PC-9 (cell line): ENCODE measurements around the gene DPH5. TPM values are rescaled to one million over a fixed set of nuclear protein-coding genes. Genes with fewer than 3 reads are reported as not detected.

Experiments
- BruUV-seq: library from RNA; stranded (reverse); fragments of 400-500 nt; replicated peaks from 2 replicates; lab custom pipeline; 2021; lab: Mats Ljungman, UMichigan
- CTCF ChIA-PET: fragments of 300-600 bp; sonication (Branson Sonifier 250); formaldehyde crosslinking; loops from one replicate; lab custom pipeline; 2022; ENCODE audit warnings: antibody characterized with exemption; lab: Charles Lee
- POLR2A ChIA-PET: fragments of 300-600 bp; sonication (Branson Sonifier 250); formaldehyde crosslinking; loops from one replicate; lab custom pipeline; 2022; ENCODE audit warnings: antibody characterized with exemption; ENCODE audit not compliant: unreplicated experiment; lab: Charles Lee
- DNase-seq, 2 experiments: peaks; one replicate each; pipeline versions ENCODE4 v3.0.0 to v3.0.0-alpha.2; 2015 to 2022; ENCODE audit warnings: mixed read lengths in 1 of 2
- H2AFZ ChIP-seq: fragments of 200-600 bp; sonication (generic); 2 replicates; pipeline ENCODE4 v1.8.1; 2017; ENCODE audit warnings: antibody characterized with exemption
- H3F3A ChIP-seq: fragments of 200-600 bp; sonication (generic); 2 replicates; pipeline ENCODE4 v1.8.1; 2017; ENCODE audit warnings: antibody characterized with exemption, mild to moderate bottlenecking, low read depth; ENCODE audit not compliant: insufficient read depth
- H3K27ac ChIP-seq: fragments of 200-600 bp; sonication (generic); 2 replicates; pipeline ENCODE4 v1.6.1; 2016; ENCODE audit warnings: mixed run types
- H3K27me3 ChIP-seq: fragments of 200-600 bp; sonication (generic); 2 replicates; pipeline ENCODE4 v1.6.1; 2016; ENCODE audit warnings: low read depth, mixed run types; ENCODE audit not compliant: insufficient read depth
- H3K36me3 ChIP-seq: fragments of 200-600 bp; sonication (generic); 2 replicates; pipeline ENCODE4 v1.6.1; 2016; ENCODE audit warnings: low read depth, mixed run types
- H3K4me1 ChIP-seq: fragments of 200-600 bp; sonication (generic); replicated peaks from 2 replicates; pipeline ENCODE4 v1.6.1; 2016; ENCODE audit warnings: mixed run types; ENCODE audit not compliant: insufficient read depth
- H3K4me2 ChIP-seq: fragments of 200-600 bp; sonication (generic); 2 replicates; pipeline ENCODE4 v1.6.1; 2017; ENCODE audit warnings: mixed run types
- H3K4me3 ChIP-seq: fragments of 200-600 bp; sonication (generic); 2 replicates; pipeline ENCODE4 v1.6.1; 2016; ENCODE audit warnings: mixed run types
- H3K79me2 ChIP-seq: fragments of 200-600 bp; sonication (generic); 2 replicates; pipeline ENCODE4 v1.6.1; 2017; ENCODE audit warnings: low read depth, mixed run types
- H3K9me2 ChIP-seq: fragments of 200-600 bp; sonication (generic); 2 replicates; pipeline ENCODE4 v1.8.1; 2017; ENCODE audit warnings: mild to moderate bottlenecking; ENCODE audit not compliant: insufficient read depth
- H3K9me3 ChIP-seq: fragments of 200-600 bp; sonication (generic); 2 replicates; pipeline ENCODE4 v1.8.1; 2016; ENCODE audit warnings: low read depth; ENCODE audit not compliant: insufficient read depth
- H4K20me1 ChIP-seq: fragments of 200-600 bp; sonication (generic); 2 replicates; pipeline ENCODE4 v1.8.1; 2017; ENCODE audit not compliant: insufficient read depth
- CTCF ChIP-seq: fragments of 200-600 bp; sonication (generic); conservative IDR thresholded peaks from 2 replicates; pipeline ENCODE4 v1.6.1; 2017; ENCODE audit warnings: mixed run types, antibody characterized with exemption, mild to moderate bottlenecking, moderate library complexity
- EZH2 ChIP-seq: fragments of 200-600 bp; sonication (generic); IDR thresholded peaks from 2 replicates; pipeline ENCODE4 v1.8.0; 2017; ENCODE audit warnings: antibody characterized with exemption, low read depth
- intact Hi-C: fragments of 100-400 bp; cut with micrococcal nuclease; formaldehyde crosslinking; loops from one replicate; pipeline ENCODE4 v1.10.0; 2022; ENCODE audit not compliant: unreplicated experiment
- total RNA-seq: library from RNA; stranded (reverse); gene quantifications from 2 replicates; pipeline ENCODE4 v1.2.3, GENCODE V29; 2021

The DPH5 gene
- total RNA-seq, 1 experiment from 2014 or later: 39.4 TPM

GRCh38 chr1:101059945-101060542 lies 34.5 kb upstream of the DPH5 start:
- Histone ChIP-seq H3K9me3 (no peaks in the 10 kb centered on the region), H3K9me2 (0 out of 2 replicates have a peak, but pooled peaks cover 1% of the 10 kb centered on the region), H3K4me1 (no peaks in the 10 kb centered on the region), H3K27ac (no peak overlapping the region), H2AFZ (no peak overlapping the region), H3K79me2 (no peaks in the 10 kb centered on the region), H3K4me2 (no peak overlapping the region), H3F3A (no peaks in the 10 kb centered on the region), H3K27me3 (no peaks in the 10 kb centered on the region), H4K20me1 (no peaks in the 10 kb centered on the region), H3K36me3 (no peaks in the 10 kb centered on the region), H3K4me3 (no peak overlapping the region)
- ChIA-PET POLR2A (no interaction called here), CTCF (no interaction called here)
- no TSS peak for BruUV-seq
- no peak for DNase-seq
- intact Hi-C loops: no loop called here
- TF ChIP-seq CTCF: no peak
- no peak for TF ChIP-seq EZH2

- H3K4me3 ChIP-seq: no peak overlapping the region
- TF ChIP-seq CTCF: no peak
- no peak for TF ChIP-seq EZH2
- no peaks in the 10 kb centered on the region for H3F3A ChIP-seq
- no peaks in the 10 kb centered on the region for H4K20me1 ChIP-seq
- DNase-seq: no peak
- H3K36me3 ChIP-seq: no peaks in the 10 kb centered on the region
- ChIA-PET POLR2A (no interaction called here), CTCF (no interaction called here)
- no peak overlapping the region for H3K27ac ChIP-seq
- no peak overlapping the region for H2AFZ ChIP-seq
- H3K9me3 ChIP-seq: no peaks in the 10 kb centered on the region
- no peak overlapping the region for H3K4me2 ChIP-seq
- 0 out of 2 replicates have a peak, but pooled peaks cover 4% of the 10 kb centered on the region for H3K9me2 ChIP-seq
- H3K4me1 ChIP-seq: no peaks in the 10 kb centered on the region
- H3K79me2 ChIP-seq: no peaks in the 10 kb centered on the region
- no TSS peak for BruUV-seq
- intact Hi-C loops: no loop called here
- no peaks in the 10 kb centered on the region for H3K27me3 ChIP-seq
These were observed 30.0 kb upstream of the DPH5 start for GRCh38 chr1:101055623-101056022.

GRCh38 chr1:101051688-101052638 lies 26.4 kb upstream of the DPH5 start:
- POLR2A ChIA-PET: interaction anchor here (0.7 kb wide), 1 partner anchor 786 kb away, joined by 5 read pairs; the partner anchor contains the start of gene RTCA
- Histone ChIP-seq H3K27me3 (no peaks in the 10 kb centered on the region), H3K9me2 (0 out of 2 replicates have a peak, but pooled peaks cover 4% of the 10 kb centered on the region), H3K36me3 (no peaks in the 10 kb centered on the region), H3K27ac (no peak overlapping the region), H3K4me2 (no peak overlapping the region), H4K20me1 (no peaks in the 10 kb centered on the region), H3K9me3 (no peaks in the 10 kb centered on the region), H3F3A (no peaks in the 10 kb centered on the region), H3K4me1 (no peaks in the 10 kb centered on the region), H2AFZ (no peak overlapping the region), H3K79me2 (no peaks in the 10 kb centered on the region), H3K4me3 (no peak overlapping the region)
- no peak for DNase-seq
- TF ChIP-seq CTCF (no peak), EZH2 (no peak)
- CTCF ChIA-PET: interaction anchor here (0.5 kb wide), 1 partner anchor 60 kb away, joined by 3 read pairs; no protein-coding TSS in a partner anchor
- BruUV-seq: no TSS peak
- intact Hi-C loops: no loop called here
